HUDEP-2 (cell line): ENCODE measurements around the gene MYCBP2.
"Not testable (repeated sequence)": the region's sequence is repeated elsewhere in the genome, so short reads cannot be mapped to it uniquely, and the experiment has no call there.

Experiments
- DNase-seq, 76 experiments: peaks; one replicate each; lab custom pipeline; 2025; ENCODE audit not compliant: unreplicated experiment in 76 of 76; lab: John Stamatoyannopoulos, UW

MYCBP2 gene

DNA sequence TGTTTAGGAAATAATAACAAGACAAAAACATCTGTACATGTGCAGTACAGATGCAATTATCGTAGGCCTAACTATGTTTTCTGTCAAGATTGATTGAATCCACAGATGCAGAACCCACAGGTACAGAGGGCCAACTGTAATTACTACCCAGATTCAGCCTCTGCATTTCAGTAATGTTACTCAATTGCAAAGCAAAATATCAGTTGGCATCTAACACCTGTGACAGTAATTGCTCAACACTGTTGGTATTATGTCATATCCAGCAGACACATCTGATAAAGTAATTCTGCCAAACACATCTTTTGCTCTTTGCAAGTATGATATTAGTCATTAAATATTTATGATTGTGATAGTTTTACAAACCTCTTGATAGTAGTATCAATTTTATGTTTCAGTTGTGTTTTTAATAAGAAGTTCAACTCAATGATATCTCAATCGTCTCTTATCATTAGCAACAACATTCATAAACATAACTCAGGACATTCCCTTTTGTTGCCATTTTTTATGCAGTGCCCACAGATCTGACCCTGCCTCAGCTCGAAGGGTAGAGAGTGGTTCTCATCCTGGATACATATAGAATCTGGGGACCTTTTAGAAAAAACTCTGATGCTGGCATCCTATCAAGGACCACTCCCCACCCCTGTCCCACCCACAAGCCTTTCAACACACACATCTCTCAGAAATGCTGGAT is 104.7 kb downstream of the MYCBP2 start:
- no peak for DNase-seq

DNA sequence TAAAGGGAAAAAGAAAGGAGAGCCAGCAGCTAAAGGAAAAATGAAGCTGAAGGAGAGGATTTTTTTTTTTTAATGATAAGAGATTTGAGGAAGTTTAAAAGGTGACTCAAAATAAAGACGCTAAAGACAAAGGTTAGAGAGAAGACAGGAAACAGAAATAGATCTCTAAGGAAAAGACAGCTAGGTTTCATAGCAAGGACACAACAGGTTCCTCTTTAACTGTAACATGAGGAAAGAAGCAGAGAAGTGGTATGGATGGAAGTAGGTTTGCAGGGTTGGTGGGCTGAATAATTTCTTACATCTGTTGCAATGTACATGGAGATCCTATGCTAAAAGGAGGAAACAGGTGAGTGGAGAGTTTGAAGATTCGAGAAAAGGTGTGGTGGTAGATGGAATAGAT is 107.5 kb downstream of the MYCBP2 start:
- DNase-seq = no peak

DNA sequence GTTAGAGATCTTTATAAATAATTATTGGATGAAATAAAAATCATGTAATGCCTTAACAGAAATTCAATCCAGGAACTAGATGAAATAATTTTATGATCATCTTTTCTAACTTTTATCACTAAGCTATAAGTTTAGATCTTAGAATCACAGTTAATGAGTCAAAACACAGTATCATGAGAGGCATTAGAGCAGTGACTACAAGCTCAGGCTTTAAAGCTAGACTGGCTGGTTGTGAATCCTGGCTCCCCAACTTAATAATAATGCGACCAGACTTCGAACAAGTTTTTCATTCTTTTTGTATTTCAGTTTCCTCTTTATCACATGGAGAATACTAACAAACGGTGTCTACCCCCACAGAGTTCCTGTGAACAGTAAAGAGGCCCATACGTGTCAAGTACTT is 108.6 kb downstream of the MYCBP2 start:
- no peak for DNase-seq

DNA sequence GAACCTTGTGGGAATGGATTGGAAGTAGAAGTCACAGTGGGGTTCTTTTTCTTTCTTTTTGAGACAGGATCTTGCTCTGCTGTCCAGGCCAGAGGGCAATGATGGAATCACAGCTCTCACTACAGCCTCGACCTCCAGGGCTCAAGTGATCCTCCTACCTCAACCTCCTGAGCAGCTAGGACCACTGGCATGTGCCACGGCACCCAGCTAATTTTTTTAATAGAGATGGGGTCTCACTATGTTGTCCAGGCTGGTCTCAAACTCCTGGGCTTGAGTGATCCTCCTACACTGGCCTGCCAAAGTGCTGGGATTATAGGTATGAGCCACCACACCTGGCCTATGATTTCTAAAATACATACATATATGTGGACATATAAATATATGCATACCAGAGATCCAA is 111.4 kb downstream of the MYCBP2 start:
- no peak for DNase-seq

DNA sequence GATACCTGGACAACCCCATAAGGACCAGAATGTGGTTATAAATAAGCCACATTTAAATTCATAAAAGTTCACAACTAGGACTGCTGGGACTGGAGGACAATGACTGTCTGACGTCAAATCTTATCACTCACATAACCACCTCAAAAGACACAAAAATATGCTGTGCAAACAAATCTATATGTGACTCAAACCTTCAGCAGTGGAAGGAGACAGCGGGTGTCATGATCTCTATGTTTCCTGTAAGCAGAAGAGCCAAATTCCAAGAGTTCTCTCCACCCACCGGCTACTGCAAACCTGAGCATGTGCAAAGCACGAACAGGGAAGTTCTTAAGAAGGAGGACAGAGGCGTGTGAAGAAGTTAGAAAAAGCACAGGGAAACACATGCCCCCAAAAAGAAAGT is 113.2 kb downstream of the MYCBP2 start:
- no peak for DNase-seq

DNA sequence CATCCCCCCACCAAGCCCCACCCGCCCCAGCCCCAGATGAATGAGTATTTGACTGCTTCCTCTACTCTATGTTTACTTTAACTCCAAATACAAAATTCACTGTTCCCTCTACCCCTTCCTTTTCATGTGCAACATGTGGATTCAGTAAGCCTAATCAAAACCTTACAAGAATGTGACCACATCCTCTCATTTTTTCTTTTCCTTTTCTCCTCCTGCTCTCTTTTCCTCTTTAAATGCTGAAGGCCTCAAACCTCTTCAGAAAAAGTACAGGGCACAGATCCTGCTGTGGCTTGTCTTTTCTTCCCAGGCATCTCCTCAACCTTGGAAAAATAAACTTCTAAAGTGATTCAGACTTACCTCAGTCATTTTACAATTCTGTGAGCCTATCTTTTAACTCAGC is 119.0 kb downstream of the MYCBP2 start:
- no peak for DNase-seq

DNA sequence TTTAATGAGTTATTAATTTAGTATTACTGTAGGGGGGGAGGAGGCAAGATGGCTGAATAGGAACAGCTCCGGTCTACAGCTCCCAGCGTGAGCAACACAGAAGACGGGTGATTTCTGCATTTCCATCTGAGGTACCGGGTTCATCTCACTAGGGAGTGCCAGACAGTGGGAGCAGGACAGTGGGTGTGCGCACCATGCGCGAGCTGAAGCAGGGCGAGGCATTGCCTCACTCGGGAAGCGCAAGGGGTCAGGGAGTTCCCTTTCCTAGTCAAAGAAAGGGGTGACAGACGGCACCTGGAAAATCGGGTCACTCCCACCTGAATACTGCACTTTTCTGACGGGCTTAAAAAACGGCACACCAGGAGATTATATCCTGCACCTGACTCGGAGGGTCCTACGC is 127.9 kb downstream of the MYCBP2 start:
- DNase-seq = not testable (repeated sequence)

DNA sequence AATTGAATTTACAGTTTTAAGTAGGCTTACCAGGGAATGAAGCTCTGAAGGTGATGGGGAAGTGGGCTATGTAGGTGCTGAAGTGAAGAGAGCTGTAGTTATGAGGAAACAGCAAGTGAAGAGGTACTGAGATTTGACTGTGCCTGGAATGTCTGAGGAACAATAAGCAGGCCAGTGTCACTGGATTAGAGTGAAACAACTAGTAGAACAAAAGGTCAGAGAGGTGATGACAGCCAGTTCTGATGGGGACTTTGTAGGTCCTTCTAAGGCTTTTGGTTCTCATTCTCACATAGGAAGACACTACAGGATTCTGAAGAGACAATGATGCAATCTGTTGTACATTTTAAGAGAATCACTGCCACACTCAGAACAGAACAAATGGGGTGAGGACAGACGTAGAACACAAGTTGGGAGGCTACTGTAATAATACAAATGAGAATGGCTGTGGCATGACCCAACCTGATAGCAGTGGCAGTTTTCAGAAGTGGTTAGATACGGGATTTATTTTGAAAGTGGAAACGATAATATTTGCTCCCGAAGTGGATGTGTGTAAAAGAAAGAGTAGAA is 130.8 kb downstream of the MYCBP2 start:
- no peak for DNase-seq

DNA sequence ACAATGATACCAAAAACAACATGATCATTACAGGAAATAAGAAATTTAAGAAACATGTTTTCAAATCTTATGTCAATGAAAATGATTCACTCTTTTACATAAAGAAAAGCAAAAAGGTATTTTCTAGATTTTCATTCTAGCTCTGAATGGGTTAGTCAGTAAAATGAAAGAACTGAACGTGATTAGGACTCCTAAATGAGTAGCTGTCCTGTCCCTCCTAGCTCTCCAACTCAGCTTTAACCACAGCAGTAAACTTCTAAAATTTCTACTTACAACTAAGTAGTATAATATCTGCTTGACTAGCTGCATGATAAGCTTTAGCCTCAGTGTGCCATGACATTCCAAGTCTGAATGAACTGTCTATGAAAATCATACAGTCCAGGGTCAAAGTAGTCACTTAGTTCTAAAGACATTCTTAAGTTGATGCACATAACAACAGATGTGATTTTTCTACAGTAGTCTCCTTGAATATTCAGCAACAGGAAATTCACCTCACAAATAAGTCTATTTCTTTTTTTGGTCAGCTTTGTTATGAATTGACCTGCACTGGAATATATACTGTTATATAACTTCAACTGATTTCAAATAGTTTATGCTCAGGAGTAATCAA is 136.4 kb downstream of the MYCBP2 start:
- DNase-seq = no peak

DNA sequence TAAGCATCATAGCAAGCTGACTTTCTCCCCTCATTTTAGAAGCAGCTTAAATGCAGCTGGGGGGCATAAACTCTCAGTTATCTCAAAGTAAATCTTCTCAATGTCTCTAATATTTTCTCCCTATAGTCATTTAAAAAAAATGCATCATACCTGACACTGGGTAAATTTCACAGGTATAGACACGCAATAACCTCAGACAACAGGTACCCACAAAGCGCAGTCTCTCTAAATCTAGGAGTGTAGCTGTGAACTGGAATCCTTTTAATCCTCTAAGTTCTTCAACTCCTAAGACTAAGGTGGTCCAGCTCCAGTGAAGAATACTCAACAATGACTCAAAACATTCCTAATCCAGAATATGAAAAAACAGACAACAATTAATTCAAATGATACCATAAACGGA is 141.2 kb downstream of the MYCBP2 start:
- no peak for DNase-seq

DNA sequence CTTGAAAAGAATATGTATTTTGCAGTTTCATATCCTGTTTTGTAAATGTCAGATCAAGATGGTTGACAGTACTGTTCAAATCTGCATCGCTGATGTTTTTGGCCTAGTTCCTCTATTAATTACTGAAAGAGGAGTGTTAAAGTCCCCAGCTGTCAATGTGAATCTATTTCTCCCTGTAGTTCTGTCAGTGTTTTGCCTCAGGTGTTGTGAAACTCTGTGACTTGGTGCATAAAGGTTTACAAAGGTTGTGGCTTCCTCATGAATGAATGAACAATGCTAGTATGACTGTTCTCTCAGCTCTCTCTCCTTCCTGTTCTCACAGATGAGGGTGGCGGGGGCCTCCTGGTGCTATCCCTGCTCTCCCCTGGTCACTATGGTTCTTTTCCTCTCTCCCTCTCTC is 142.4 kb downstream of the MYCBP2 start:
- no peak for DNase-seq

DNA sequence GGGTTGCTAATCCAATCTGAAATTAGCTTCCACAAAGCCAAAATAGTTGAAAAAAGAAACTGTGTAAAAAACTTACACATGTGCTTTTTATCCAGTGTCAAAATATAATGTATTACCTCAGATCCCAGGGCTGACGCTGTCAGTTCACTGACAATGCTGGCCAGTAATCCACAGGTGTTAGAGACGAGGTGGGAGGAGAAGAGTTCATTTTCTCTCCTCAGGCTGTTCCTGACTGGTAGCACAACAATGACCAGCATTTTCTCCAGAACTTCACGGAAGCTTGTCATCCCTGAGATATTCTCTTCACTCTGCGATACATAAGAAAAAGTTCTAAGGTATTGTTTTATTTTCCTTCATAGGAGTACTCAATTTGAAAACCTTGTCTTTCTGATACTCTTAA is 146.9 kb downstream of the MYCBP2 start:
- no peak for DNase-seq

DNA sequence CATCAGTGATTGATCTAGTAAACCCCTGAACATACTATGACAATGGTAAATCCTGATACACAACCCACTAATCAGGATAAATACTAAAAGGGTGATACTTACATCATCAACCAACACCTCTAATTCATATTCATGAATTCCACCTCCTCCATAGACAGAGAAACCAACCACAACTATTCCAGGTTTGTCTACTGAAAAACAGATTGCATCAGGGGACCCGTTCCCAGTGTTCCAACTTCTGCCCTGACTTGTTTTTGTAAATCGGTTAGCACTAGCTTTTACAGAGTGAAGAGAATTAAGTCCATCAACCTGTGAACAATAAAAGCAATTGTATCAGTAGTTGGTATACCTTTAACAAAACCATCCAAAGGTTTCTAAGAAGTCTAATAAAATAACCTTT is 149.2 kb downstream of the MYCBP2 start:
- no peak for DNase-seq

DNA sequence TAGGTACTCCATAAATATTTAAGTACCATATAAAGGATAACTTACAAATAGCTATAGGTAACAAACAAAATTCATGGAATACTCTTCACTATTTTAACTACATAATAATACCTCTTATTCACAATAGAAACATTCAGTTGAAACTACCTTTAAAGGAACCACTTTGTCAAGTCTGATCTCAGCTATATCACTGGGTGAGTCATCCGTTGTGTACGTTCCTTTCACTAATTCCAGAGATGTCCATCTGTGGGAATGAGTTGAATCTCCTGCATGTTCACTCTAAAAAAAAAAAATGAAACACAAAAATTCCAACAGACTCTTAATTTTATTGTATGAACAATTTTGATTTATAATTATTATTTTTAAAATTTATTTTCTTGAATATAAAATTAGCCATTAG is 150.5 kb downstream of the MYCBP2 start:
- no peak for DNase-seq

DNA sequence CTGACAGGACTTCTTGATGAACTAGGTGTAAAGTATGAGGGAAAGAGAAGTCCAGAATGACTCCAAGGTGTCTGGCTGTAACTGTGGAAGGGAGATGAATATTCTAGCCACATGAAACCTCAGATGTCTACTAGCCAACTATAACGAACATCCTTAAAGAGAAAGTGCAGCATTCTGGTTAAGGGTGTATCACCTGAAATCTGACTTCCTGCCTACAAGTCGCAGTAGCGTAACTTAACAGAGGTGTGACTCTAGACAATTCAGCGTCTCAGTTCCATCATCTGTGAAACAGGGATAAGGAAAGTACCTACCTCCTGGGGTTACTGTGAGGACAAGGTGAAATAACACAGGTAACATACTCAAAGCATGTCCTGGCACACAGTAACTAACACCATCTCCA is 154.2 kb downstream of the MYCBP2 start:
- DNase-seq = no peak

DNA sequence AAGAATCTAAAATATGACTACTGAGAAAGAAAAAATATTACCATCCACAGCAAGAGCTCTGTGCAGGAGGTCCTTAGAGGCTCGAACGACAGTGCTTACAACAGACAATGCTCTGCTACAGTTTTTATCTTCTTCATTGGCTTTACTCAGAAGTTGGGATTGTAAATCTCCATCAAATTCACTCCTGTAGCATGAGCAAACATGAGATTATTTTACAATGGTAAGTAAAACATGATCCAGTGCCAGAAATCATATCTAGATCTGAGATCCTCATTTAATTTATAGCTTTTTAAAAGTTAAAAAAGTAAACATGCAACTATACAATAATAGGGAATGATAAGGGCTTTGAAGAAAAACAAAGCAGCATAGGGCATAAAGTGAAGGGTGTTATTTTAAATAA is 155.4 kb downstream of the MYCBP2 start:
- no peak for DNase-seq

DNA sequence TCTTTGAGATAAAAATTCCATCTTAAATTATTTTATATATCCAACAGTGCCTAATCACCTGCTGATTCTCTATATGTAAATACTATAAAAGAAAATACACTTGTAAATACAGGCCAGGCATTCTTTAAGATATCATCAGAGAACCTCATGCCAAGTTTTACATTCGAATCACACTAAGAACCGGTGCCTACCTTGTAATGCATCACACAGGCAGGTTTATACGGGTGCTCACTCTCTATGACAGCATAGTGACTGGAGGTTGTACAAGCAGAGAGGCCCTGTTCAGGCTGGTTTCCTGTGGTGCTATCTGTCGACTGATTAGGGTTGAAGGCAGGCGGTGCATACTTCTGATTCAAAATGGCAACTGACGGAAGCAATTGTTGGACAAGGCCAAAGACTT is 158.7 kb downstream of the MYCBP2 start:
- no peak for DNase-seq

DNA sequence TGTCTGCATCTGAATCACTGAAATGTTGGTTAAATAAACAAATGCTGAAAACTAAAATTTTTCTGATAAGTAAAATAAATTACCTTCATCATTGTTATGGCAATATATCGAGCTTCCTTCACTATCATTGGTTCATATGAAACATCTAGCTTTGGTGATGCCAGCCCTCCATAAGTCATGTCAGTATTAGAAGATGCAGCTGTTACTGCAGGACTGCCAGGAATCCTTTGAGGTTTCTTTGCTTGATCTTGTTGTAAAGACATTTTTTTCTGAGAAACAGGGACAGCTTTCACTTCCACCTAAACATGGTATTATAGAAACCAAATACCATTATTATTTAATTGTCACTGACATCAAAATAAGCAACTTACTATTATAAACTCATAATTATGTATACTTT is 176.2 kb downstream of the MYCBP2 start:
- DNase-seq = no peak

DNA sequence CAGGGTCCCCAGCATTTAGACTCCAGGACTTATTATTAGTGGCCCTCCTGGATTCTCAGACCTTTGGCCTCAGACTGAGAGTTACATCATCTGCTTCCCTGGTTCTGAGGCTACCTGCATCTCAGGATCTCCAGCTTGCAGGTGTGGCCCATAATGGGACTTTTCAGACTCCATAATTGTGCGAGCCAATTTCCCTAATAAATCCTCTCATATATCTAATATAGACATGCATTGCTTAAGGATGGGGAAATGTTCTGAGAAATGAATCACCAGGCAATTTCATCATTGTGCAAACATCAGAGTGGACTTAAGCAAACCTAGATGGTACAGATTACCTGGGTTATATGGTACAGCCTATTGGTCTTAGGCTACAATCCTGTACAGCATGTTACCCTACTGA is 183.5 kb downstream of the MYCBP2 start:
- no peak for DNase-seq

DNA sequence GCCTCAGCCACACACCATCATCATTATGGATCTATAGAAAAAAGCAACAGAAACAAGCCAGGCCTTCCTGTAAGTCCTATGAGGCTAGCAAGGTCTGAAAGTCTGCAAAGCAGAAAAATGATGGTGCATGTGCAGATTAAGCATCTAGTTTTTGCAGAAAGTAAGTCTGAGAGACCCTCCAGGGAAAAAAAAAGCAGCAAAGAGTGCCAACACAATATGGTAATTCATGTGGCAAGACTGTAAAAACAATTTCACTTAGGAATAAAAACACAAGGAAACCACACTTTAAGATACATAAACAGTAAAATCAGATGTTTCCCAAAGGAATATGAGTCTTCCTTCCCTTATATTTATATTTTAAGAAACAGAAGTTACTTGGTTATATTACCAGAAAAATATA is 187.6 kb downstream of the MYCBP2 start:
- no peak for DNase-seq

DNA sequence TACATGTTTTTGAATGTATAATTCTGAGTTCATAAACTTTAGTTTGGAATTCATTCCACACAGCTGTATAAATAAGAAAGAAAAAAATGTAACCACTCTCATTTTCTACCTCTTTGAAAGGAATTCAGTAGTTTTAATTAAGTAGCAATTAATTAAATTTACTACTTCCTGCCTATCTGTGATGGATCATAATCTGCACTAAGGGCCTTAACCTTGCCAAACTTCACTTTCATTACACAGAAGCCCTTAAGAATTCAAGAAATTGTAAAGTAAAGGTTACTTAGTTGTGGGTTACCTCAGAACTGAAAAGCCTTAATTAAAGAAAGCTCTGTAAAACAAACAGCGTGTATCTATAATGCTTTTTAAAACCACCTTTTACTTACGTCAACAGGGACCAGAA is 188.1 kb downstream of the MYCBP2 start:
- no peak for DNase-seq

DNA sequence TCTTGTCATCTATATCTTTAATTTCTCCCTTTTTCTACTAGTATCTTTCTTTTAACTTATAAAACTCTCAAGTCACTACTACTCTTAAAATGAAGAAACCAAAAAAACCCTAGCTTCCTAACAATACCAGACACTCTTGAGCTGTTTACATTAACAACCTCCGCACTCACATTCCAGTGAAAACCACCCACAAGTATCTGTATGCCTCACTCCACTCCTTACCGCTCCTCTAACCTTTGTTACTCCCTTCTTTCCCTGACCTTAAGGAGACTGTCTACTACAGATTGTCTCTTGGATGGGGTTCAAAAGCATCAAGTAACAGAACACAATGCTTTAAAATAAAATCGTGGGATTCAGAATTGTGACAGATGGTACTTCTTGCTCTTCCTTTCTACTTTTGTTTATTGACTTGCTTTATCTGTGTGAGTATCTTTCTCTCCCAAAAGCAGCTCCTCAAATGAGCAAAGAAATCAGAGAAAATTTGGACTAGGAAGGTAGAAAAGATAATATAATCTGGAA is 189.9 kb downstream of the MYCBP2 start:
- DNase-seq = no peak
